H1 (cell line): Measurements from ENCODE around the gene FBN1. TPM values are rescaled to one million over a fixed set of nuclear protein-coding genes. Genes with fewer than 3 reads are reported as not detected.

ENCODE experiments used
- CTCF ChIA-PET: fragments of 300-600 bp; sonication (Branson Sonifier 250); formaldehyde crosslinking; loops from one replicate; lab custom pipeline; 2021; ENCODE audit not compliant: partially characterized antibody; lab: Charles Lee
- POLR2A ChIA-PET: fragments of 300-600 bp; sonication (Branson Sonifier 250); formaldehyde crosslinking; loops from one replicate; lab custom pipeline; 2021; ENCODE audit warnings: inconsistent platforms; ENCODE audit not compliant: partially characterized antibody; lab: Charles Lee
- DNase-seq, 2 experiments: peaks; one replicate each; pipeline versions ENCODE4 v3.0.0 to v3.0.0-alpha.2; 2010 to 2022; ENCODE audit warnings: low spot score in 2 of 2, low read depth in 1 of 2, mixed read lengths in 1 of 2
- FAIRE-seq: peaks from 2 replicates; lab custom pipeline; 2011; peaks lifted over from hg19 to GRCh38; lab: Jason Lieb, UNC
- H2AFZ ChIP-seq: 2 replicates; pipeline ENCODE4 v1.8.1; 2012; ENCODE audit warnings: low read length, inconsistent platforms
- H2AK5ac ChIP-seq: 2 replicates; pipeline ENCODE4 v1.6.1; 2013; ENCODE audit warnings: low read depth, low read length
- H2BK120ac ChIP-seq: replicated peaks from 2 replicates; pipeline ENCODE3; 2013; ENCODE audit warnings: low read depth, low read length, inconsistent platforms
- H2BK12ac ChIP-seq: 2 replicates; pipeline ENCODE4 v1.6.1; 2013; ENCODE audit warnings: low read depth, low read length
- H2BK15ac ChIP-seq: 2 replicates; pipeline ENCODE4 v1.6.1; 2013; ENCODE audit warnings: low read length
- H2BK20ac ChIP-seq: 2 replicates; pipeline ENCODE4 v1.6.1; 2013; ENCODE audit warnings: low read length
- H2BK5ac ChIP-seq: 2 replicates; pipeline ENCODE4 v1.6.1; 2013; ENCODE audit warnings: low read depth, low read length
- H3K14ac ChIP-seq: 2 replicates; pipeline ENCODE4 v1.6.1; 2013; ENCODE audit warnings: inconsistent platforms; ENCODE audit not compliant: insufficient read length
- H3K18ac ChIP-seq: 2 replicates; pipeline ENCODE4 v1.6.1; 2013; ENCODE audit warnings: low read length; ENCODE audit errors: extremely low read depth
- H3K23ac ChIP-seq: 2 replicates; pipeline ENCODE4 v1.6.1; 2013; ENCODE audit warnings: inconsistent platforms; ENCODE audit not compliant: insufficient read length
- H3K23me2 ChIP-seq: 2 replicates; pipeline ENCODE4 v1.6.1; 2013; ENCODE audit warnings: low read depth, low read length
- H3K27ac ChIP-seq: 2 replicates; pipeline ENCODE4 v1.6.1; 2011; ENCODE audit warnings: low read depth, low read length, inconsistent platforms
- H3K27me3 ChIP-seq, 4 experiments: replicated peaks in 1 of 4; 1 replicate in 1 of 4; 2 replicates in 3 of 4; pipeline versions ENCODE4 v1.6.1 to v1.8.1; 2011 to 2013; ENCODE audit warnings: low read length in 3 of 4, mild to moderate bottlenecking in 3 of 4, inconsistent platforms in 2 of 4, mixed read lengths in 2 of 4, moderate library complexity in 1 of 4; ENCODE audit not compliant: control insufficient read depth in 3 of 4, insufficient read depth in 3 of 4; ENCODE audit errors: extremely low read depth in 1 of 4
- H3K36me3 ChIP-seq, 4 experiments: 2 replicates each; pipeline versions ENCODE4 v1.6.1 to v1.8.1; 2011 to 2013; ENCODE audit warnings: mild to moderate bottlenecking in 4 of 4, low read length in 3 of 4, moderate library complexity in 2 of 4, control low read depth in 1 of 4, inconsistent platforms in 1 of 4; ENCODE audit not compliant: insufficient read depth in 4 of 4, control insufficient read depth in 2 of 4
- H3K4ac ChIP-seq: replicated peaks from 2 replicates; pipeline ENCODE3; 2013; ENCODE audit warnings: low read length, low read depth, mixed read lengths, inconsistent platforms; ENCODE audit not compliant: insufficient read length
- H3K4me1 ChIP-seq, 4 experiments: replicated peaks in 1 of 4; 1 replicate in 1 of 4; 2 replicates in 3 of 4; pipeline versions ENCODE4 v1.6.1 to v1.8.1; 2011 to 2013; ENCODE audit warnings: low read length in 3 of 4, inconsistent platforms in 2 of 4, mixed read lengths in 1 of 4; ENCODE audit not compliant: insufficient read depth in 4 of 4, control insufficient read depth in 3 of 4
- H3K4me2 ChIP-seq, 2 experiments: 2 replicates each; pipeline versions ENCODE4 v1.6.1 to v1.8.1; 2011 to 2013; ENCODE audit warnings: low read depth in 2 of 2, low read length in 2 of 2, control low read depth in 1 of 2, inconsistent platforms in 1 of 2, mild to moderate bottlenecking in 1 of 2; ENCODE audit not compliant: insufficient read depth in 1 of 2
- H3K4me3 ChIP-seq, 4 experiments: fragments of 200-600, 300-600 bp in 1 of 4; sonication (generic), shearing (Covaris generic), sonication (Bioruptor Twin) in 1 of 4; 2 replicates each; pipeline versions ENCODE4 v1.5.1 to v1.8.1; 2011 to 2016; ENCODE audit warnings: low read length in 4 of 4, low read depth in 3 of 4, control low read depth in 2 of 4, inconsistent platforms in 2 of 4, mild to moderate bottlenecking in 2 of 4, mixed read lengths in 1 of 4, moderate library complexity in 1 of 4; ENCODE audit not compliant: insufficient read depth in 2 of 4; ENCODE audit errors: extremely low read depth in 1 of 4
- H3K56ac ChIP-seq: replicated peaks from 2 replicates; pipeline ENCODE3; 2013; ENCODE audit warnings: low read depth, mild to moderate bottlenecking, mixed read lengths, low read length, inconsistent platforms; ENCODE audit not compliant: insufficient read length
- H3K79me1 ChIP-seq: 2 replicates; pipeline ENCODE4 v1.6.1; 2013; ENCODE audit warnings: low read depth, low read length, control low read depth
- H3K79me2 ChIP-seq, 2 experiments: 2 replicates each; pipeline versions ENCODE4 v1.6.1 to v1.8.1; 2012 to 2013; ENCODE audit warnings: low read length in 2 of 2, mild to moderate bottlenecking in 2 of 2, inconsistent platforms in 1 of 2; ENCODE audit not compliant: insufficient read depth in 2 of 2, control insufficient read depth in 1 of 2
- H3K9ac ChIP-seq, 4 experiments: replicated peaks in 1 of 4; 1 replicate in 1 of 4; 2 replicates in 3 of 4; pipeline versions ENCODE4 v1.6.1 to v1.8.1; 2011 to 2013; ENCODE audit warnings: low read depth in 3 of 4, low read length in 3 of 4, control low read depth in 2 of 4, mild to moderate bottlenecking in 2 of 4, moderate library complexity in 2 of 4, inconsistent platforms in 1 of 4; ENCODE audit errors: extremely low read depth in 1 of 4
- H3K9me3 ChIP-seq, 2 experiments: 2 replicates each; pipeline versions ENCODE4 v1.6.1 to v1.8.1; 2012 to 2013; ENCODE audit warnings: mild to moderate bottlenecking in 2 of 2, moderate library complexity in 2 of 2, control low read depth in 1 of 2, inconsistent platforms in 1 of 2, low read depth in 1 of 2, low read length in 1 of 2, mixed read lengths in 1 of 2; ENCODE audit not compliant: insufficient read depth in 2 of 2
- H4K20me1 ChIP-seq, 2 experiments: replicated peaks in 1 of 2; 2 replicates each; pipeline versions ENCODE3 to v1.8.1; 2011 to 2013; ENCODE audit warnings: inconsistent platforms in 2 of 2, low read length in 2 of 2, mild to moderate bottlenecking in 1 of 2; ENCODE audit not compliant: insufficient read depth in 2 of 2, control insufficient read depth in 1 of 2
- H4K5ac ChIP-seq: 2 replicates; pipeline ENCODE4 v1.6.1; 2013; ENCODE audit warnings: low read length, low read depth, mixed read lengths, inconsistent platforms; ENCODE audit not compliant: insufficient read length
- H4K8ac ChIP-seq: 2 replicates; pipeline ENCODE4 v1.8.0; 2013; ENCODE audit warnings: mild to moderate bottlenecking, moderate library complexity, low read length, inconsistent platforms; ENCODE audit not compliant: insufficient read depth; ENCODE audit errors: extremely low read depth
- H4K91ac ChIP-seq: replicated peaks from 2 replicates; pipeline ENCODE3; 2013; ENCODE audit warnings: low read length, mixed read lengths, inconsistent platforms; ENCODE audit not compliant: insufficient read length
- CBX8 ChIP-seq: fragments of 300-800, 300-1000 bp; sonication (generic); IDR thresholded peaks from 2 replicates; pipeline ENCODE4 v1.7.1; 2016; ENCODE audit warnings: low read depth, low read length, borderline replicate concordance
- E2F6 ChIP-seq: IDR thresholded peaks from 2 replicates; pipeline ENCODE4 v1.6.1; 2012; ENCODE audit warnings: inconsistent platforms
- HDAC6 ChIP-seq: IDR thresholded peaks from one replicate; pipeline ENCODE4 v1.7.1; 2012; ENCODE audit warnings: low read depth, mild to moderate bottlenecking, inconsistent platforms, low read length, moderate library complexity
- JUN ChIP-seq: IDR thresholded peaks from 2 replicates; pipeline ENCODE4 v1.6.1; 2011; ENCODE audit warnings: low read depth, mild to moderate bottlenecking, improper control_type of control experiment, low read length
- NRF1 ChIP-seq: IDR thresholded peaks from 2 replicates; pipeline ENCODE4 v1.6.1; 2011; ENCODE audit warnings: mild to moderate bottlenecking, low read depth, low read length, improper control_type of control experiment
- RBBP5 ChIP-seq: IDR thresholded peaks from 2 replicates; pipeline ENCODE4 v1.7.1; 2012; ENCODE audit warnings: low read depth, mild to moderate bottlenecking, inconsistent platforms, low read length, moderate library complexity, borderline replicate concordance
- RNF2 ChIP-seq: fragments of 200-900, 300-1000 bp; sonication (generic); IDR thresholded peaks from 2 replicates; pipeline ENCODE4 v1.7.1; 2016; ENCODE audit warnings: borderline replicate concordance, low read depth, mild to moderate bottlenecking, antibody characterized with exemption, low read length; ENCODE audit not compliant: poor library complexity, severe bottlenecking; ENCODE audit errors: missing control alignments
- SIN3A ChIP-seq, 2 experiments: IDR thresholded peaks in 1 of 2; conservative IDR thresholded peaks in 1 of 2; 2 replicates each; pipeline ENCODE4 v1.6.1; 2011 to 2012; ENCODE audit warnings: low read length in 2 of 2, improper control_type of control experiment in 1 of 2, low read depth in 1 of 2, mild to moderate bottlenecking in 1 of 2
- WGBS, 2 experiments: shearing (Covaris generic) in 1 of 2; methylation state at CpG; one replicate each; pipeline versions ENCODE4 v1.1.6 to v1.1.7; 2013 to 2015; ENCODE audit warnings: low lambda C conversion rate in 2 of 2, mixed read lengths in 2 of 2, inconsistent platforms in 1 of 2, low coverage in 1 of 2, missing lambda C conversion rate in 1 of 2; ENCODE audit not compliant: insufficient replicate concordance in 2 of 2, insufficient coverage in 1 of 2, insufficient read length in 1 of 2; ENCODE audit errors: extremely low coverage in 1 of 2, missing lambda C conversion rate in 1 of 2; 5-methylcytosine and 5-hydroxymethylcytosine counted together
- polyA plus RNA-seq, 7 experiments: library from polyadenylated mRNA; depleted of rRNA in 3 of 7; stranded (reverse) in 5 of 7; unstranded in 2 of 7; fragments of >200 nt in 5 of 7; fragments of 200-250 nt in 2 of 7; gene quantifications; 1 replicate in 5 of 7; 2 replicates in 1 of 7; 4 replicates in 1 of 7; pipeline versions ENCODE4 v1.2.1 to v1.2.3, GENCODE V29; 2011 to 2013; ENCODE audit warnings: missing spikeins in 2 of 7, mixed read lengths in 2 of 7
- total RNA-seq: library from RNA; stranded (reverse); fragmentation: NEBNext Ultra II Directional; extraction: Animal tissue kit (Norgen Biotek cat#: 25700); gene quantifications from 2 replicates; pipeline ENCODE4 v1.2.1, GENCODE V29; 2021

Gene FBN1
- total and polyA plus RNA-seq, 2 of the 8 experiments (the other 6 are each of a cell fraction or from before 2014, with no cell fraction given): 3.0 to 4.0 TPM

DNA sequence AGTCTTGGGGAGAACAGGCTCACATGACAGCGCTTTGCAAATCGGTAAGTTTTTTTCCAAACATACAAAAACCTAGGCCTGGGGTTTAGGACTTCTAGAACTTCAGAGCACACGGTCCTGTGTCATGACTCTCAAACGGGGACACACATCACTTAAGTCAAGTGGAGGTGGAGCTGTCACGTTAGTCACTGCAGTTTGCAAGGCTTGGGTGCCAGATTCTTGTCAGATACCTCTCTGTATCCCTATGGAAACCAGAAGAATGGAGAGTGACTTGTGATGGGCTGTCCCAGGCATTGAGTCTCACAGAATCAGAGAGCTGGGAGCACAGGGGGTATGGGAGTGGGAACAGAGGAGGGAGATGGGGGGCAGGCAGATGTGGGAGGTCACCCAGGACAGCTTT, 249.5 kb downstream of the FBN1 start:
- Histone ChIP-seq H3K23me2 (no peaks in the 10 kb centered on the region), H4K8ac (no peak overlapping the region), H3K23ac (no peak overlapping the region), H2BK15ac (no peak overlapping the region), H4K5ac (no peak overlapping the region), H3K18ac (no peak overlapping the region), H4K91ac (no peak overlapping the region), H2AFZ (no peak overlapping the region), H3K27me3 (no peaks in the 10 kb centered on the region), H3K56ac (no peak overlapping the region), H2BK120ac (no peak overlapping the region), H4K20me1 (no peaks in the 10 kb centered on the region), H3K4ac (no peak overlapping the region), H3K79me1 (no peaks in the 10 kb centered on the region), H3K9me3 (no peaks in the 10 kb centered on the region), H3K14ac (no peak overlapping the region), H2BK12ac (no peak overlapping the region), H3K27ac (no peak overlapping the region), H2BK5ac (no peak overlapping the region), H2AK5ac (no peak overlapping the region), H2BK20ac (no peak overlapping the region), H3K9ac (no peak overlapping the region), H3K4me2 (no peak overlapping the region), H3K79me2 (no peaks in the 10 kb centered on the region), H3K4me3 (no peak overlapping the region), H3K36me3 (no peaks in the 10 kb centered on the region), H3K4me1 (no peaks in the 10 kb centered on the region)
- WGBS, 2 experiments: 91% methylated on average over 5 of the region's 5 CpGs; no CpG with 5 or more reads in 1 of the 2 experiments
- FAIRE-seq: no peak
- POLR2A ChIA-PET: no interaction called here
- TF ChIP-seq NRF1 (no peak), CBX8 (no peak), RNF2 (no peak), JUN (no peak), HDAC6 (no peak), E2F6 (no peak), RBBP5 (no peak), SIN3A (conservative IDR thresholded peaks at IDR 0.05 in 1 of 2, IDR thresholded peaks at IDR 0.05 in 1 of 2; ENCODE audit: low read depth in 1 of 2, low read length in 2 of 2) (no peak)
- CTCF ChIA-PET: interaction anchor here (0.7 to 1.2 kb wide), 2 partner anchors 11 to 112 kb away, joined by 3 read pairs; no protein-coding TSS in a partner anchor
- DNase-seq: no peak
